Esophagus muscularis mucosa (tissue), 4 donors: ENCODE data around the gene DUOXA1. TPM values are rescaled to one million over a fixed set of nuclear protein-coding genes. Genes with fewer than 3 reads are reported as not detected.
A peak's percentile ranks its signal among the peaks of the same experiment; 100 is the strongest.
"Not testable (repeated sequence)": the region's sequence is repeated elsewhere in the genome, so short reads cannot be mapped to it uniquely, and the experiment has no call there.

Experiments
- DNase-seq: peaks from one replicate; pipeline ENCODE4 v3.0.0-alpha.2; 2017; ENCODE audit errors: extremely low spot score
- H3K27ac ChIP-seq, 4 donors: fragments of 200-600 bp; sonication (generic); replicated peaks in 1 of 4; 1 replicate in 3 of 4; 2 replicates in 1 of 4; pipeline ENCODE4 v1.5.1; 2016 to 2019; ENCODE audit warnings: mild to moderate bottlenecking in 1 of 4
- H3K27me3 ChIP-seq, 4 donors: fragments of 200-600 bp; sonication (generic); one replicate each; pipeline versions ENCODE4 v1.5.1 to v1.6.0; 2016 to 2019
- H3K36me3 ChIP-seq, 4 donors: fragments of 200-600 bp; sonication (generic); one replicate each; pipeline ENCODE4 v1.5.1; 2016 to 2019
- H3K4me1 ChIP-seq, 4 donors: fragments of 200-600 bp; sonication (generic); one replicate each; pipeline ENCODE4 v1.5.1; 2016 to 2019
- H3K4me3 ChIP-seq, 4 donors: fragments of 200-600 bp; sonication (generic); 1 replicate in 2 of 4; 2 replicates in 2 of 4; pipeline ENCODE4 v1.5.1; 2016 to 2019; ENCODE audit warnings: mild to moderate bottlenecking in 4 of 4, moderate library complexity in 1 of 4
- H3K9me3 ChIP-seq, 4 donors: fragments of 200-600 bp; sonication (generic); 1 replicate in 3 of 4; 2 replicates in 1 of 4; pipeline ENCODE4 v1.5.1; 2016 to 2019
- EP300 ChIP-seq: sonication (generic); formaldehyde crosslinking; IDR thresholded peaks from one replicate; pipeline ENCODE4 v1.6.1; 2017; ENCODE audit warnings: antibody characterized with exemption
- POLR2A ChIP-seq: fragments of 450-650 bp; IDR thresholded peaks from one replicate; pipeline ENCODE4 v1.6.1; 2017; ENCODE audit warnings: antibody characterized with exemption, moderate library complexity, mild to moderate bottlenecking, low read depth
- POLR2AphosphoS5 ChIP-seq, 2 donors: sonication (generic); formaldehyde crosslinking; IDR thresholded peaks; one replicate each; pipeline ENCODE4 v1.6.1; 2017; ENCODE audit warnings: antibody characterized with exemption in 2 of 2
- WGBS: methylation state at CpG from one replicate; pipeline ENCODE4 v1.1.5; 2018; 5-methylcytosine and 5-hydroxymethylcytosine counted together
- intact Hi-C: fragments of 100-400 bp; cut with DNase I; formaldehyde crosslinking; loops from one replicate; pipeline ENCODE4 v1.15.1; 2023
- total RNA-seq, 4 donors: library from RNA; depleted of rRNA; stranded (reverse); fragments of >200 nt; gene quantifications; one replicate each; pipeline versions ENCODE4 v1.1.0 to v1.2.1, GENCODE V29; 2016
- TF ChIP-seq, protein P1 (sequence below), 3 experiments: fragments of 200-600 bp in 2 of 3; fragments of 450-650 bp in 1 of 3; sonication (generic) in 2 of 3; IDR thresholded peaks; one replicate each; pipeline ENCODE4 v1.5.1; 2017 to 2019; ENCODE audit warnings: antibody characterized with exemption in 3 of 3, mild to moderate bottlenecking in 2 of 3, moderate library complexity in 1 of 3

The DUOXA1 gene
- total RNA-seq, 4 donors from 2014 or later, result 0.13 to 0.52 TPM; not detected in 2

- 23% methylated on average over 8 of the region's 10 CpGs for WGBS
- Histone ChIP-seq H3K36me3 (no peaks in the 10 kb centered on the region), H3K4me1 (peaks cover 6 to 11% (median 10%) of the 10 kb centered on the region in 4 donors), H3K4me3 (no peak overlapping the region), H3K9me3 (no peaks in the 10 kb centered on the region), H3K27me3 (peaks cover 0 to 84% (median 22%) of the 10 kb centered on the region in 4 donors), H3K27ac (no peak overlapping the region)
- intact Hi-C loops, result no loop called here
- no peak for TF ChIP-seq POLR2AphosphoS5 (IDR thresholded peaks at IDR 0.05)
- no peak for TF ChIP-seq EP300
- TF ChIP-seq, protein P1, sequence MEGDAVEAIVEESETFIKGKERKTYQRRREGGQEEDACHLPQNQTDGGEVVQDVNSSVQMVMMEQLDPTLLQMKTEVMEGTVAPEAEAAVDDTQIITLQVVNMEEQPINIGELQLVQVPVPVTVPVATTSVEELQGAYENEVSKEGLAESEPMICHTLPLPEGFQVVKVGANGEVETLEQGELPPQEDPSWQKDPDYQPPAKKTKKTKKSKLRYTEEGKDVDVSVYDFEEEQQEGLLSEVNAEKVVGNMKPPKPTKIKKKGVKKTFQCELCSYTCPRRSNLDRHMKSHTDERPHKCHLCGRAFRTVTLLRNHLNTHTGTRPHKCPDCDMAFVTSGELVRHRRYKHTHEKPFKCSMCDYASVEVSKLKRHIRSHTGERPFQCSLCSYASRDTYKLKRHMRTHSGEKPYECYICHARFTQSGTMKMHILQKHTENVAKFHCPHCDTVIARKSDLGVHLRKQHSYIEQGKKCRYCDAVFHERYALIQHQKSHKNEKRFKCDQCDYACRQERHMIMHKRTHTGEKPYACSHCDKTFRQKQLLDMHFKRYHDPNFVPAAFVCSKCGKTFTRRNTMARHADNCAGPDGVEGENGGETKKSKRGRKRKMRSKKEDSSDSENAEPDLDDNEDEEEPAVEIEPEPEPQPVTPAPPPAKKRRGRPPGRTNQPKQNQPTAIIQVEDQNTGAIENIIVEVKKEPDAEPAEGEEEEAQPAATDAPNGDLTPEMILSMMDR (IDR thresholded peaks at IDR 0.05), result no peak
- no peak for TF ChIP-seq POLR2A
- DNase-seq, result no peak
These were observed 6.7 kb upstream of the DUOXA1 start for GRCh38 chr15:45136378-45136764.

GRCh38 chr15:45135705-45136377, 6.2 kb upstream of the DUOXA1 start:
- DNase-seq, H3K27ac ChIP-seq, intact Hi-C loops, H3K9me3 ChIP-seq, H3K36me3 ChIP-seq: not testable (repeated sequence)
- peaks cover 0 to 84% (median 22%) of the 10 kb centered on the region in 4 donors for H3K27me3 ChIP-seq
- peaks cover 6 to 11% (median 10%) of the 10 kb centered on the region in 4 donors for H3K4me1 ChIP-seq
- WGBS, result no CpG with 5 or more reads among the region's 37 CpGs
- H3K4me3 ChIP-seq, result peak overlapping the region in 2 of 4 donors; percentile 33 to 46

GRCh38 chr15:45134682-45135604, 5.3 kb upstream of the DUOXA1 start:
- Histone ChIP-seq H3K4me3 (peak overlapping the region; percentile 26 to 46 (median 34)), H3K27ac (no peak overlapping the region), H3K36me3 (no peaks in the 10 kb centered on the region), H3K4me1 (peaks cover 7 to 15% (median 12%) of the 10 kb centered on the region in 4 donors), H3K9me3 (no peaks in the 10 kb centered on the region), H3K27me3 (peaks cover 0 to 90% (median 28%) of the 10 kb centered on the region in 4 donors)
- TF ChIP-seq POLR2A, result no peak
- TF ChIP-seq, protein P1 (IDR thresholded peaks at IDR 0.05), result no peak
- WGBS, result 40% methylated on average over 4 of the region's 57 CpGs
- DNase-seq, result no peak
- intact Hi-C loops, result no loop called here

GRCh38 chr15:45134046-45134445, 4.4 kb upstream of the DUOXA1 start:
- intact Hi-C loops, result no loop called here

GRCh38 chr15:45133561-45133920, 3.9 kb upstream of the DUOXA1 start:
- H3K27ac ChIP-seq, result no peak overlapping the region
- 71% methylated on average over 5 of the region's 5 CpGs for WGBS
- peaks cover 10 to 27% (median 25%) of the 10 kb centered on the region in 4 donors for H3K4me1 ChIP-seq
- no peaks in the 10 kb centered on the region for H3K9me3 ChIP-seq
- H3K4me3 ChIP-seq, result no peak overlapping the region
- no peak for TF ChIP-seq POLR2A
- TF ChIP-seq, protein P1 (IDR thresholded peaks at IDR 0.05), result no peak
- no peak for TF ChIP-seq POLR2AphosphoS5 (IDR thresholded peaks at IDR 0.05)
- no peak for TF ChIP-seq EP300
- DNase-seq, result no peak
- H3K27me3 ChIP-seq, result peaks cover 0 to 91% (median 41%) of the 10 kb centered on the region in 4 donors
- intact Hi-C loops, result no loop called here
- H3K36me3 ChIP-seq, result no peaks in the 10 kb centered on the region

More at GRCh38 chr15:45134046-45134445, 4.4 kb upstream of the DUOXA1 start:
- DNase-seq, result no peak
- no peaks in the 10 kb centered on the region for H3K36me3 ChIP-seq
- H3K4me1 ChIP-seq, result peaks cover 10 to 24% (median 21%) of the 10 kb centered on the region in 4 donors
- no peak overlapping the region for H3K27ac ChIP-seq
- 82% methylated on average over 7 of the region's 7 CpGs for WGBS
- H3K4me3 ChIP-seq, result no peak overlapping the region
- no peaks in the 10 kb centered on the region for H3K9me3 ChIP-seq
- TF ChIP-seq POLR2AphosphoS5 (IDR thresholded peaks at IDR 0.05) (no peak), EP300 (no peak), POLR2A (no peak)
- TF ChIP-seq, protein P1 (IDR thresholded peaks at IDR 0.05), result no peak
- peaks cover 0 to 91% (median 37%) of the 10 kb centered on the region in 4 donors for H3K27me3 ChIP-seq
